Sigmoid colon (tissue), 7 donors: ENCODE results near the gene ITGA1. TPM values are rescaled to one million over a fixed set of nuclear protein-coding genes. Genes with fewer than 3 reads are reported as not detected.

Experiments
- DNase-seq: peaks from one replicate; pipeline ENCODE4 v3.0.0-alpha.2; 2019
- H3K27ac ChIP-seq, 4 donors: fragments of 200-600 bp; sonication (generic); one replicate each; pipeline ENCODE4 v1.5.1; 2016 to 2019; ENCODE audit warnings: mild to moderate bottlenecking in 1 of 4
- H3K27me3 ChIP-seq, 3 donors: fragments of 200-600 bp; sonication (generic); one replicate each; pipeline ENCODE4 v1.5.1; 2019; ENCODE audit warnings: mild to moderate bottlenecking in 1 of 3
- H3K36me3 ChIP-seq, 4 donors: fragments of 200-600 bp; sonication (generic); one replicate each; pipeline ENCODE4 v1.5.1; 2016 to 2019
- H3K4me1 ChIP-seq, 4 donors: fragments of 200-600 bp; sonication (generic); one replicate each; pipeline ENCODE4 v1.5.1; 2017 to 2019
- H3K4me3 ChIP-seq, 4 donors: fragments of 200-600 bp; sonication (generic); one replicate each; pipeline ENCODE4 v1.5.1; 2017 to 2019; ENCODE audit warnings: mild to moderate bottlenecking in 2 of 4, moderate library complexity in 1 of 4
- H3K9me3 ChIP-seq, 4 donors: fragments of 200-600 bp in 3 of 4; sonication (generic) in 3 of 4; one replicate each; pipeline versions ENCODE4 v1.5.1 to v1.6.1; 2013 to 2019
- CTCF ChIP-seq, 4 experiments: fragments of 450-650 bp in 3 of 4; fragments of 200-600 bp in 1 of 4; IDR thresholded peaks; one replicate each; pipeline ENCODE4 v1.5.1; 2016 to 2019; ENCODE audit warnings: antibody characterized with exemption in 4 of 4, mild to moderate bottlenecking in 3 of 4, moderate library complexity in 2 of 4
- EP300 ChIP-seq, 4 donors: sonication (generic); formaldehyde crosslinking; IDR thresholded peaks; one replicate each; pipeline ENCODE4 v1.6.1; 2017; ENCODE audit warnings: antibody characterized with exemption in 4 of 4
- POLR2A ChIP-seq, 2 donors: fragments of 450-650 bp; IDR thresholded peaks; one replicate each; pipeline ENCODE4 v1.6.1; 2016; ENCODE audit warnings: antibody characterized with exemption in 2 of 2, mild to moderate bottlenecking in 2 of 2, moderate library complexity in 2 of 2
- POLR2AphosphoS5 ChIP-seq, 4 donors: sonication (generic); formaldehyde crosslinking; IDR thresholded peaks; one replicate each; pipeline ENCODE4 v1.6.1; 2017; ENCODE audit warnings: antibody characterized with exemption in 4 of 4
- WGBS, 2 donors: extraction: QIAGEN DNeasy Blood & Tissue Kit; methylation state at CpG; one replicate each; pipeline ENCODE4 v1.1.7; 2013; 5-methylcytosine and 5-hydroxymethylcytosine counted together
- intact Hi-C: fragments of 100-400 bp; cut with DNase I; formaldehyde crosslinking; loops from one replicate; pipeline ENCODE4 v1.15.1; 2023
- polyA plus RNA-seq, 3 donors: library from polyadenylated mRNA; stranded (reverse); fragments of 200-250 nt; gene quantifications; one replicate each; pipeline ENCODE4 v1.2.3, GENCODE V29; 2013
- total RNA-seq, 4 donors: library from RNA; depleted of rRNA; stranded (reverse); fragments of >200 nt; gene quantifications; one replicate each; pipeline ENCODE4 v1.1.0, GENCODE V29; 2016
- donor health status: healthy with polysubstance abuse.
- donor health status: Bipolar disorder and iron deficiency.
- donor health status: healthy.

ITGA1 gene
- total and polyA plus RNA-seq, 7 donors: 1.8 to 511 (median 162) TPM

DNA sequence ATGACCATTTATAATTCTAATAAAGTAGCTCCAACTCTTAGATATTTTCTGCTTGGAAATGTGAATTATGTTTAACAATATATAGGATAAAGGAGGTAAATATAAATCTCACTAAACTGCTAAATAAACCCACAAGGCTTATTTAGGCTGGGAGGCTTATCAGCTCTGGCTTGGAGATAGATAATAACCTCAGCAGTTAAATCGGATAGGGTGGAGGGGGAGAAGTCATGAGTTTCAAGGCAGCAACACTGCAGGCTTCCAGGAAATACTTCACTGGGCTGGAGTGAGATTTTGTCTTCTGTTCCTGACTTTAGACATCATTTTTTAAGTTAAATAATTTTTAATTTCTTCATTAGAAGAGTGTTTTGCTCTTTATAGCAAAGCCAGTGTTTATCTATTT, 121.5 kb downstream of the ITGA1 start:
- no peak overlapping the region for H3K4me3 ChIP-seq
- peak overlapping the region; percentile 50 to 71 (median 62) for H3K27ac ChIP-seq
- intact Hi-C loops: no loop called here
- WGBS, 2 donors: 5 to 32% methylated on average over 1 of the region's 1 CpG
- H3K36me3 ChIP-seq: peaks cover 0 to 21% (median 4%) of the 10 kb centered on the region in 4 donors
- no peaks in the 10 kb centered on the region for H3K27me3 ChIP-seq
- H3K9me3 ChIP-seq: no peaks in the 10 kb centered on the region
- peaks cover 0 to 35% (median 21%) of the 10 kb centered on the region in 4 donors for H3K4me1 ChIP-seq
- DNase-seq: no peak
- TF ChIP-seq POLR2AphosphoS5 (IDR thresholded peaks at IDR 0.05) (no peak), CTCF (IDR thresholded peaks at IDR 0.05) (no peak), POLR2A (IDR thresholded peaks at IDR 0.05) (no peak), EP300 (IDR thresholded peaks at IDR 0.05) (no peak)

DNA sequence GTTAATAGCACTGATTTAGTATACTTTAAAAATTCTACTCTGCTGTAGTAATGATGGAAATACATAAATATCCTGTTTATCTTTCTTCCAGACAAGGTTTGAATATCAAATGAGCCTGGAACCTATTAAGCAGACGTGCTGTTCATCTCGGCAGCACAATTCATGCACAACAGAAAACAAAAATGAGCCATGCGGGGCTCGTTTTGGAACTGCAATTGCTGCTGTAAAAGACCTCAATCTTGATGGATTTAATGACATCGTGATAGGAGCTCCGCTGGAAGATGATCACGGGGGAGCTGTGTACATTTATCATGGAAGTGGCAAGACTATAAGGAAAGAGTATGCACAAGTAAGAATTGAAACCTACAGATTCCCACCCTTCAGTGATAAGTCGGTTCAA, 122.4 kb downstream of the ITGA1 start:
- intact Hi-C loops: loop anchor here (10.0 kb wide), 1 partner anchor 215 kb away; no protein-coding TSS in a partner anchor
- peak overlapping the region; percentile 50 to 71 (median 64) for H3K27ac ChIP-seq
- 81 to 83% methylated on average over 8 of the region's 8 CpGs for WGBS, 2 donors

GRCh38 chr5:52915176-52915875, 127.6 kb downstream of the ITGA1 start:
- peak; percentile 70 for DNase-seq
- peak overlapping the region in 1 of 4 donors; percentile 31 for H3K4me3 ChIP-seq

More for the DNA sequence above, 122.4 kb downstream of the ITGA1 start:
- TF ChIP-seq EP300 (IDR thresholded peaks at IDR 0.05) (no peak), CTCF (IDR thresholded peaks at IDR 0.05) (no peak), POLR2AphosphoS5 (IDR thresholded peaks at IDR 0.05) (no peak), POLR2A (IDR thresholded peaks at IDR 0.05) (no peak)
- Histone ChIP-seq H3K4me3 (no peak overlapping the region), H3K27me3 (no peaks in the 10 kb centered on the region), H3K9me3 (no peaks in the 10 kb centered on the region), H3K4me1 (peaks cover 0 to 43% (median 25%) of the 10 kb centered on the region in 4 donors), H3K36me3 (peaks cover 0 to 21% (median 2%) of the 10 kb centered on the region in 4 donors)
- no peak for DNase-seq

DNA sequence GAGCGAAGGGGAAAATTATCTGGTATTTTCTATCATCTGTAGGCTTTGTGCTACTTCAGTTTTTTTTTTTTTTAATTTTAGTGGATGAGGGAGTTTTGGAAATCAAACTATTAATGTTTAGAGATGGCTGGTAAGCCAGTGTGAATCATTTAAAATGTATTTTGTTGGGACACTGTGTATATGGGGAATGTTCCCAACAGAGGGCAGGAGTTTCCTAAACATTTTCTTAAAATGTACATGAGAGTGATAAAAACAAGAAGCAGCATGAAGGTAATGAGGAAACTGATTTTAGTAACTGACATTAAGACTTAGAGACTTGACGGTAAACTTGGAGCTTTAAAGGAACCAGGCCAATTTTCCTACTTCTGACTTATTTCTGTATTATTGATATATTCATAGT, 133.2 kb downstream of the ITGA1 start:
- H3K27ac ChIP-seq: peak overlapping the region in 3 of 4 donors; percentile 22 to 38 (median 33)
- H3K27me3 ChIP-seq: no peaks in the 10 kb centered on the region
- WGBS, 2 donors: 89% methylated on average over 2 of the region's 2 CpGs
- TF ChIP-seq POLR2A (IDR thresholded peaks at IDR 0.05) (no peak), CTCF (IDR thresholded peaks at IDR 0.05) (no peak), EP300 (IDR thresholded peaks at IDR 0.05) (no peak), POLR2AphosphoS5 (IDR thresholded peaks at IDR 0.05) (no peak)
- peaks cover 0 to 26% (median 16%) of the 10 kb centered on the region in 4 donors for H3K4me1 ChIP-seq
- intact Hi-C loops: no loop called here
- DNase-seq: no peak
- H3K4me3 ChIP-seq: no peak overlapping the region
- H3K9me3 ChIP-seq: no peaks in the 10 kb centered on the region
- peaks cover 7 to 87% (median 18%) of the 10 kb centered on the region in 4 donors for H3K36me3 ChIP-seq

More at GRCh38 chr5:52915176-52915875, 127.6 kb downstream of the ITGA1 start:
- 10 to 11% methylated on average over 4 of the region's 4 CpGs for WGBS, 2 donors
- no peaks in the 10 kb centered on the region for H3K9me3 ChIP-seq
- intact Hi-C loops: loop anchor here (1.0 to 10.0 kb wide), 2 partner anchors 128 to 221 kb away; partner anchors contain the start of genes ITGA1 and PELO
- H3K27me3 ChIP-seq: no peaks in the 10 kb centered on the region
- peak overlapping the region; percentile 1 to 59 (median 34) for H3K27ac ChIP-seq
- TF ChIP-seq POLR2AphosphoS5 (IDR thresholded peaks at IDR 0.05) (peak in 1 of 4 donors; percentile 14), POLR2A (IDR thresholded peaks at IDR 0.05) (no peak), EP300 (IDR thresholded peaks at IDR 0.05) (no peak), CTCF (IDR thresholded peaks at IDR 0.05) (peak; percentile 55 to 76 (median 68))
- peaks cover 0 to 52% (median 6%) of the 10 kb centered on the region in 4 donors for H3K36me3 ChIP-seq
- peaks cover 0 to 21% (median 9%) of the 10 kb centered on the region in 4 donors for H3K4me1 ChIP-seq
